Activated B cell treated with CpG ODN at 0.5 μM for 24 hours (primary cell): ENCODE data around the gene MAP2K2. TPM values are rescaled to one million over a fixed set of nuclear protein-coding genes. Genes with fewer than 3 reads are reported as not detected.
A peak's percentile ranks its signal among the peaks of the same experiment; 100 is the strongest.
"Not testable (repeated sequence)": the region's sequence is repeated elsewhere in the genome, so short reads cannot be mapped to it uniquely, and the experiment has no call there.

Source experiments
- ATAC-seq: fragments of 200-7000 bp; cut with Tn5 transposase; one replicate; pipeline ENCODE4 v1.10.0; 2021; ENCODE audit warnings: low read depth, mild to moderate bottlenecking, moderate library complexity
- CTCF ChIA-PET: fragments of 350-600 bp; sonication (Branson Sonifier 250); formaldehyde crosslinking; loops from one replicate; lab custom pipeline; 2021; ENCODE audit warnings: antibody characterized with exemption; lab: Charles Lee
- POLR2A ChIA-PET: fragments of 350-600 bp; sonication (Branson Sonifier 250); formaldehyde crosslinking; loops from one replicate; lab custom pipeline; 2021; ENCODE audit warnings: antibody characterized with exemption; lab: Charles Lee
- DNase-seq: peaks from one replicate; pipeline ENCODE4 v3.0.0; 2022
- H3K27ac Mint-ChIP-seq: one replicate; pipeline ENCODE4 v1.8.0; 2020; ENCODE audit warnings: mixed read lengths
- H3K27me3 Mint-ChIP-seq: one replicate; pipeline ENCODE4 v1.8.0; 2021; ENCODE audit warnings: mixed read lengths
- H3K36me3 Mint-ChIP-seq: one replicate; pipeline ENCODE4 v1.8.0; 2021; ENCODE audit warnings: low read depth, mixed read lengths
- H3K4me1 Mint-ChIP-seq: one replicate; pipeline ENCODE4 v1.8.0; 2021; ENCODE audit warnings: mixed read lengths
- H3K4me3 Mint-ChIP-seq: one replicate; pipeline ENCODE4 v1.8.0; 2020; ENCODE audit warnings: mild to moderate bottlenecking, mixed read lengths
- H3K9me3 Mint-ChIP-seq: one replicate; pipeline ENCODE4 v1.8.0; 2020; ENCODE audit warnings: mixed read lengths
- intact Hi-C: fragments of 100-400 bp; cut with micrococcal nuclease; formaldehyde crosslinking; loops from one replicate; pipeline ENCODE4 v1.15.1; 2024
- total RNA-seq: library from RNA; stranded (reverse); gene quantifications from 2 replicates; pipeline ENCODE4 v1.2.3, GENCODE V29; 2022
- TF ChIP-seq, protein P1 (sequence below): fragments of 200-600 bp; IDR thresholded peaks from one replicate; pipeline ENCODE4 v1.8.0; 2022; ENCODE audit warnings: antibody characterized with exemption, mild to moderate bottlenecking

The MAP2K2 gene
- total RNA-seq, 1 donor from 2014 or later = 126 TPM

DNA sequence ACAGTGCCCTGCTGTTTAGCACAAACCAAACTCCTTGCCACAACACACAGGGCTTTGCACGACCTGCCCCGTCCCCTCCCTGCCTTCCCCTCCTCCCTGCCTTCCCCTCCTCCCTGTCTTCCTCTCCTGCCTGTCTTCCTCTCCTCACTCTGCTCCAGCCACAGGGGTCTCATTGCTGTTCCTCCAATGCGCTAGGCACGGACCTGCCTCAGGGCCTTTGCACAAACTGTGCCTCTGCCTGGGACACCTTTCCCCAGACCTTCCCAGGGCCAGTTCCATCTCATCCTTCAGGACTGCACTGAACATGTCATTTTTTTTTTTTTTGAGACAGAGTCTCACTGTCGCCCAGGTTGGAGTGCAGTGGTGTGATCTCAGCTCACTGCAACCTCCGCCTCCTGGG is 27.7 kb upstream of the MAP2K2 start:
- ATAC-seq = no peak
- intact Hi-C loops = no loop called here
- Mint-ChIP-seq H3K4me3 (no peak overlapping the region), H3K9me3 (no peaks in the 10 kb centered on the region), H3K27me3 (peaks cover 24% of the 10 kb centered on the region), H3K4me1 (no peaks in the 10 kb centered on the region), H3K36me3 (no peaks in the 10 kb centered on the region), H3K27ac (no peak overlapping the region)
- TF ChIP-seq, protein P1, sequence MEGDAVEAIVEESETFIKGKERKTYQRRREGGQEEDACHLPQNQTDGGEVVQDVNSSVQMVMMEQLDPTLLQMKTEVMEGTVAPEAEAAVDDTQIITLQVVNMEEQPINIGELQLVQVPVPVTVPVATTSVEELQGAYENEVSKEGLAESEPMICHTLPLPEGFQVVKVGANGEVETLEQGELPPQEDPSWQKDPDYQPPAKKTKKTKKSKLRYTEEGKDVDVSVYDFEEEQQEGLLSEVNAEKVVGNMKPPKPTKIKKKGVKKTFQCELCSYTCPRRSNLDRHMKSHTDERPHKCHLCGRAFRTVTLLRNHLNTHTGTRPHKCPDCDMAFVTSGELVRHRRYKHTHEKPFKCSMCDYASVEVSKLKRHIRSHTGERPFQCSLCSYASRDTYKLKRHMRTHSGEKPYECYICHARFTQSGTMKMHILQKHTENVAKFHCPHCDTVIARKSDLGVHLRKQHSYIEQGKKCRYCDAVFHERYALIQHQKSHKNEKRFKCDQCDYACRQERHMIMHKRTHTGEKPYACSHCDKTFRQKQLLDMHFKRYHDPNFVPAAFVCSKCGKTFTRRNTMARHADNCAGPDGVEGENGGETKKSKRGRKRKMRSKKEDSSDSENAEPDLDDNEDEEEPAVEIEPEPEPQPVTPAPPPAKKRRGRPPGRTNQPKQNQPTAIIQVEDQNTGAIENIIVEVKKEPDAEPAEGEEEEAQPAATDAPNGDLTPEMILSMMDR = no peak
- no peak for DNase-seq
- ChIA-PET CTCF (no interaction called here), POLR2A (interaction anchor here (0.7 kb wide), 1 partner anchor 95 kb away, joined by 7 read pairs; the partner anchor contains the start of gene YJU2)

DNA sequence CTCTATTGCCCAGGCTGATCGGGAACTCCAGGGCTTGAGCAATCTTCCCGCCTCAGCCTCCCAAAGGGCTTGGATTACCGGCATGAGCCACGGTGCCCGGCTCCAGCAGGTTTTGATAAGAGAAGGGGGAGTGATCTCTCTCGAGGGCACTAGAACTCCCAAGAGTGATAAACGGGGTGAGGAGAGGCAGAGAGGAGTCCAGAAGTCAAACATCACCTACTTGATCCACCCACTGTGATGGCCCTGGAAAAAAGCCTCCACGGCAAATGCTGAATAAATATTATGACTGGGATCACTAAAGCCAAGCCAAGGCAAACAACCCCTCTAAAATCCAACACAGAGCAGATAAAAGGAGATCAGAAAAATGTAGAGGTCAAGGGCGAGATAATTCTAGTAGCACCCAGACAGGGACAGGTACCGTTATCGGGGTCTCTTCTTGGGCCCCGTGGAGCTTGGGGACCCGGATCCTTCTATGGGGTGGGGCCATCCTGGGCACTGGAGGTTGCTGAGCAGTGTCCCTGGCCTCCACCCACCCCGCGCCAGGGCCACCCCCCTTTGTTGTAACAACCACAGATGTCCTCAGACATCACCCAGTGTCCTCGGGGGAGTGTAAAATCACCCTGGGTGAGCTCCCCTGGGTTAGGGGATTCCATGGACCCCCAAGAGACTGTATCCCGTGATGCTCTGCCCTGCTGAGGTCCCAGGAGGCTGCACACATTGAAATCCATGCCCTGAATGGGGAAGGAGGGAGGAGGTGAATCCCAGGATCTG is 25.8 kb upstream of the MAP2K2 start:
- intact Hi-C loops = no loop called here
- Mint-ChIP-seq H3K36me3 (no peaks in the 10 kb centered on the region), H3K4me1 (no peaks in the 10 kb centered on the region), H3K27me3 (peaks cover 29% of the 10 kb centered on the region), H3K4me3 (no peak overlapping the region), H3K27ac (no peak overlapping the region), H3K9me3 (no peaks in the 10 kb centered on the region)
- ATAC-seq = peak; percentile 31
- CTCF ChIA-PET = no interaction called here
- no peak for DNase-seq
- TF ChIP-seq, protein P1 = no peak
- POLR2A ChIA-PET = no interaction called here

DNA sequence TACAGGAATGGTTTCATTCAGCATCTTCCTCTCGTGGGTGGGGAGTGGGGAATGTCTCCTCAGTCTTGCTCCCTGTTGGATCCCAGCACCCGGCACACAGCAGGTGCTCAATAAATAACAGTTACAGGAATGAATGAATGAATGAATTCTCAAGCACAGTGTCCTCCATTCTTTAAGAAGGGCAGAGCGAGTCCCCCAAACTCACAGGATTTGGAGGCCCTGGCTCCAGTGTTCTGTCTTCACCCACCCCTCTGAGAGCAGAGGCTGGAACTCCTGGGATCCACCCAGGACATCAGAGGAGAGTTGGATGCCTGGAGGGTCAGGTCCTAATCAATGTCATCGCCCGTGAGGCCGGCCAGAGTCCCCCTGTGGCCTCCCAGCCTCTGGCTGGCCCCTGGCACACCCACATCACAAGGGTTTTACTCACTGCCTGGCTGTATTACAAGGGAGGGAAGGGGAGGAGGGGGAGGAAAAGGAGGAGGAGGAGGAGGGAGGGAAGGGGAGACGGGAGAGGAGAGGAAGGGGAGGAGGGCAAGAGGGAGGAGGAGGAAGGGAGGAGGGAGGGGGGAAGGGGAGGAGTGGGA is 20.8 kb upstream of the MAP2K2 start:
- peaks cover 9% of the 10 kb centered on the region for H3K4me1 Mint-ChIP-seq
- H3K36me3 Mint-ChIP-seq = no peaks in the 10 kb centered on the region
- TF ChIP-seq, protein P1 = no peak
- no peak for DNase-seq
- no peak for ATAC-seq
- no peak overlapping the region for H3K27ac Mint-ChIP-seq
- no peaks in the 10 kb centered on the region for H3K9me3 Mint-ChIP-seq
- intact Hi-C loops = no loop called here
- H3K4me3 Mint-ChIP-seq = no peak overlapping the region
- peaks cover 15% of the 10 kb centered on the region for H3K27me3 Mint-ChIP-seq
- POLR2A ChIA-PET = no interaction called here
- CTCF ChIA-PET = no interaction called here

DNA sequence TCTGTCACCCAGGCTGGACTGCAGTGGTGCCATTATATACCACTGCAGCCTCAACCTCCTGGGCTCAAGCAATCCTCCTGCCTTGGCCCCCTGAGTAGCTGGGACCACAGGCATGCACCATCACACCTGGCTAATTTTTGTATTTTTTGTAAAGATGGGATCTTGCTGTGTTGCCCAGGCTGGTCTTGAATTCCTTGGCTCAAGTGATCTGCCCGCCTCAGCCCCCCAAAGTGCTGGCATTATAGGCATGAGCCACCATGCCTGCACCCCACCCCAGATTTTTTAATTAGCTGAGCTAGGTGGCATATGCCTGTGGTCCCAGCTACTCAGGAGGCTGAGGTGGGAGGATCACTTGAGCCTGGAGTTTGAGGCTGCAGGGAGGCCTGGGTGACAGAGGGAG is 19.0 kb upstream of the MAP2K2 start:
- intact Hi-C loops, H3K36me3 Mint-ChIP-seq, CTCF ChIA-PET, H3K27ac Mint-ChIP-seq, H3K4me3 Mint-ChIP-seq, DNase-seq, H3K9me3 Mint-ChIP-seq, ATAC-seq, POLR2A ChIA-PET: not testable (repeated sequence)
- Mint-ChIP-seq H3K4me1 (peaks cover 14% of the 10 kb centered on the region), H3K27me3 (peaks cover 11% of the 10 kb centered on the region)

DNA sequence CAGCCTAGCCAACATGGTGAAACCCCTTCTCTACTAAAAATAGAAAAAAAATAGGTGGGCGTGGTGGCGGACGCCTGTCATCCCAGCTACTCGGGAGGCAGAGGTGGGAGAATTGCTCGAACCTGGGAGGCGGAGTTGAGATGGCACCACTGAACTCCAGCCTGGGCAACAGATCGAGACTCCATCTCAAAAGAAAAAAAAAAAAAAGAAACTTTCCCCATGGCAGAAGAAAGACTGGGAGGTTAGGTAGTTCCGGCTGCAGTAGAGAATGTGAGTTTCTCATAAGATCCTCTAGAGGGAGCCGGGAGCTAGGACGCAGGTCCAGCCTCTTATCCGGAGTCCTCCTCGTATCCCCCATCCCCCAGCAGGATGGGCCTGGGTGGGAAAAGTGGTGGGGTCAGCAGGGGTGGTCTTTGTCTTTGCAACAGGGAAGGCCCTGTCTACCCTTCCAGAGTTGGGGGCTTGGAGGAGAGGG is 16.4 kb upstream of the MAP2K2 start:
- POLR2A ChIA-PET = interaction anchor here (0.5 to 2.0 kb wide), 10 partner anchors 14 to 378 kb away, joined by 3 to 30 read pairs (median 4); partner anchors contain the start of genes EEF2, MRPL54, YJU2 and ZBTB7A
- TF ChIP-seq, protein P1 = no peak
- ATAC-seq (peak; percentile 84), DNase-seq (peak; percentile 23)
- no peaks in the 10 kb centered on the region for H3K36me3 Mint-ChIP-seq
- CTCF ChIA-PET = interaction anchor here (0.6 to 3.6 kb wide), 29 partner anchors 13 to 379 kb away, joined by 3 to 31 read pairs (median 3); partner anchors contain the start of genes APBA3, EEF2 and STAP2
- no peaks in the 10 kb centered on the region for H3K9me3 Mint-ChIP-seq
- H3K27ac Mint-ChIP-seq = peak overlapping the region; percentile 56
- H3K27me3 Mint-ChIP-seq = peaks cover 7% of the 10 kb centered on the region
- intact Hi-C loops = loop anchor here (1.0 kb wide), 1 partner anchor 64 kb away; no protein-coding TSS in a partner anchor
- peaks cover 14% of the 10 kb centered on the region for H3K4me1 Mint-ChIP-seq
- peak overlapping the region; percentile 56 for H3K4me3 Mint-ChIP-seq
